Mammary microvascular endothelial cell (primary cell): ENCODE data around the gene TPR. TPM values are rescaled to one million over a fixed set of nuclear protein-coding genes. Genes with fewer than 3 reads are reported as not detected.

Experiments
- total RNA-seq: library from RNA; depleted of rRNA; stranded (reverse); fragments of >200 nt; gene quantifications from 2 replicates; pipeline ENCODE4 v1.2.3, GENCODE V29; 2015

Gene TPR
- 44.4 and 48.3 TPM in 2 replicates for total RNA-seq

GRCh38 chr1:186375152-186375928 lies at the start of gene TPR, which contains the start of gene ODR4:
TPR (minus strand) TSS chr1:186375253; CDS start chr1:186375028, 225 bp downstream.
ODR4 (plus strand) TSS chr1:186375838; CDS start chr1:186379786, 3,948 bp downstream.

DNA sequence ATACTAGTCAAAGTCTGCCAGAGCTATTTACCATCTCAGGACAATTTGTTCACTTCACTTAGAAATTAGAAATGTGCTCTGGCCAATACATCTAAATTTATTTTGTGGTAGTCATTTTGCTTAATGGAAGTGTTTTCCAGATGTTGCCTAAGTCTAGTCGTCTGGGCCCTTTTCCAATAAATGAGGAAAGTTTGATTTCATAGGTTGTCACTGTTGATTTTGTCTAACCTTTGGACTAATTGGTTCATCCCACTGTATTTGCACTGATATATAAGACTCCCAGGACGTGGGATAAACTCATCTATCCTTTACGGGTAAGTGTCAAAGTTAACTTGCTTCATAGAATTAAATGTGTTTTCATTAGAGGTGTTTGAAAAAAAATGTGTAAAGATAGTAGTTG lies 79.1 kb downstream of the TPR start, which contains the start of gene PRG4:
Gene PRG4 (plus strand): TSS at position 300 of the 400 bp plus-strand sequence.

Other genes starting within 250 kb of the TPR start
- gene PRG4, start 79.0 kb downstream of the TPR start, total RNA-seq = not detected in 2 replicates
- gene ODR4, start 585 bp upstream of the TPR start, total RNA-seq = 7.8 and 9.3 TPM in 2 replicates
- gene PDC, start 85.9 kb upstream of the TPR start, total RNA-seq = not detected in 2 replicates